Tibial nerve (tissue), 4 donors: ENCODE data around the gene NT5DC2. TPM values are rescaled to one million over a fixed set of nuclear protein-coding genes. Genes with fewer than 3 reads are reported as not detected.
A peak's percentile ranks its signal among the peaks of the same experiment; 100 is the strongest.

Experiments used
- DNase-seq, 2 donors: peaks; one replicate each; pipeline ENCODE4 v3.0.0-alpha.2; 2019; ENCODE audit warnings: low spot score in 2 of 2
- H3K27ac ChIP-seq, 4 donors: fragments of 200-600 bp; sonication (generic) in 3 of 4; one replicate each; pipeline ENCODE4 v1.5.1; 2017 to 2019; ENCODE audit warnings: mild to moderate bottlenecking in 1 of 4
- H3K27me3 ChIP-seq, 2 donors: fragments of 200-600 bp; sonication (generic) in 1 of 2; one replicate each; pipeline versions ENCODE4 v1.5.1 to v1.6.0; 2017 to 2019
- H3K36me3 ChIP-seq, 3 donors: fragments of 200-600 bp; sonication (generic); one replicate each; pipeline ENCODE4 v1.5.1; 2018 to 2019
- H3K4me1 ChIP-seq, 4 donors: fragments of 200-600 bp; sonication (generic) in 3 of 4; one replicate each; pipeline ENCODE4 v1.5.1; 2017 to 2019
- H3K4me3 ChIP-seq, 4 donors: fragments of 200-600 bp; sonication (generic) in 3 of 4; one replicate each; pipeline ENCODE4 v1.5.1; 2017 to 2019; ENCODE audit warnings: mild to moderate bottlenecking in 1 of 4, moderate library complexity in 1 of 4
- H3K9me3 ChIP-seq, 4 donors: fragments of 200-600 bp; sonication (generic) in 3 of 4; one replicate each; pipeline ENCODE4 v1.5.1; 2017 to 2019
- CTCF ChIP-seq, 5 experiments: fragments of 200-600 bp in 3 of 5; fragments of 450-650 bp in 2 of 5; sonication (generic) in 3 of 5; IDR thresholded peaks; one replicate each; pipeline ENCODE4 v1.5.1; 2016 to 2019; ENCODE audit warnings: antibody characterized with exemption in 5 of 5, mild to moderate bottlenecking in 3 of 5, moderate library complexity in 2 of 5
- EP300 ChIP-seq, 2 donors: sonication (generic); formaldehyde crosslinking; IDR thresholded peaks; one replicate each; pipeline ENCODE4 v1.6.1; 2017; ENCODE audit warnings: antibody characterized with exemption in 2 of 2, mild to moderate bottlenecking in 1 of 2
- POLR2A ChIP-seq, 2 donors: fragments of 450-650 bp; IDR thresholded peaks; one replicate each; pipeline ENCODE4 v1.6.1; 2017; ENCODE audit warnings: antibody characterized with exemption in 2 of 2, mild to moderate bottlenecking in 2 of 2, moderate library complexity in 2 of 2
- WGBS, 2 donors: methylation state at CpG; one replicate each; pipeline ENCODE4 v1.1.5; 2018; 5-methylcytosine and 5-hydroxymethylcytosine counted together
- total RNA-seq, 4 donors: library from RNA; depleted of rRNA; stranded (reverse); fragments of >200 nt; gene quantifications; one replicate each; pipeline ENCODE4 v1.1.0, GENCODE V29; 2016

NT5DC2 gene
- total RNA-seq, 4 donors from 2014 or later, result 71.1 to 133 (median 94.2) TPM

DNA sequence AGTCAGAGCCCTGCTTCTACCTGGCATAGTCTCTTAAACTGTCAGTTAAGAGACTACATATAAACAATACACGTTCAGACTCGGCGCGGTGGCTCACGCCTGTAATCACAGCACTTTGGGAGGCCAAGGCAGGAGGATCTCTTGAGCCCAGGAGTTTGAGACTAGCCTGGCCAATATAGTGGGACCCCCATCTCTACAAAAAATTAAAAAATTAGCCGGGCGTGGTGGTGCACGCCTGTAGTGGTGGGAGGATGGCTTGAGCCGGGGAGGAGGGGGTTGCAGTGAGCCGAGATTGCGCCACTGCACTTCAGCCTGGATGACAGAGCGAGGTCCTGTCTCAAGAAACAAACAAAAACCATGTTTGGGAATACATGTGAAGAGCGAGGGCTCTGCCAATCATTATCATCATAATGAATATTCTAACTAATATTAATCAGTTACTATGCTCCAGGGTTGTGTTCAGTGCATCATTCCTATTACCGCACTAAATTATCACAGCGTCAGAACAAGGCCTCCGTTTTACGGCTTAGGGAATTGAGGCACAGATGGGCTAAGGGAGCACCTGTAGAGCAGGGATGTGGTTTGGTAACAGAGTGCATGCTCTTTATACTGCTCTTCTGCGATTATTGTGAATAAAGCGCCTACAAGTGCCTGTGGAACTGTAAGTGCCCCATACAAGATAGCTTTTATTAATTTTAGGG is 1.9 kb upstream of the NT5DC2 start:
- no peak for DNase-seq
- WGBS, 2 donors, result 87% methylated on average over 19 of the region's 19 CpGs
- H3K27me3 ChIP-seq, result no peaks in the 10 kb centered on the region

DNA sequence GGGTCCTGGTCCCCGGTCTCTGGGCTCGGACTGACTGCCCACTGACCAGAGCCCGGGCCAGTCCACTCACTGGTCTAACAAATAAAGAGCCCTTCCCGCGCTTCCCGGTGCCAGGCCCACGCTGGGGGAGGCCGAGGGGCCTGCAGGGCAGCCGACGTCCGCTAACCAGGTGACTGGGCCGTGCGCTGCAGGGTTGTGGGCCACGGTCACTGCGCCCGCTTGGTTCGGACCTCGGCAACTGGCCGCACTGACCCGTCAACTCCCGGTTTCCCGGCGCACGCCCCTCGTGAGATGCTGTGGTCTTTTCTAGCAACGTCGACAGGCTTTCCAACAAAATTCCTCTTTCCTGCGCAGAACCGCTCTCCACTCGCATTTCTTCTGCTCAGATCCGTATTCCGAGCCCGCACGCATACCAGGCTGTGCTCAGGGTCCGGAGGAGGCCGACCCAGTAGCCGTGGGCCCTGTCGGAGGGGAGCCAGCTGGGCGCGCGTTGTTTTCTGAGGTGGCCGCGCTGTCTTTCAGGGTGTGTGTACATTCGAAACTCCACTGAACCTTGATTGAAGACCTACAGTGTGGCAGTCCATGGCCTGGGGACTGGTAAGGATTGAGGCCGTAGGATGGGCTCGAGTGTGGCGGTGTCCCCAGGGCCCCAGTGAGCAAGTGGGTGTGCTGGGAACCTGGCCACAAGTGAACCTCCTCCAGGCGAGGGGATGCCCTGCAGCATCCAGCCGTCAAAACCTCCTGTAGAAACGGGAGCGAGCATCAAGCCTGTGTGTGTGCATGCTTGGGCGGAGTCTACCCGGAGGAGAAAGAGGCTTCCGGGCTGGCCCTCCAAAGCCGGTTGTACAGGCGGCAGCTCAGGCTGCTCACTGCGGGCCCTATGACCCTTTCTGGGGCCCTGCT is 875 bp upstream of the NT5DC2 start:
- TF ChIP-seq EP300 (IDR thresholded peaks at IDR 0.05), result no peak
- no peak for TF ChIP-seq CTCF (IDR thresholded peaks at IDR 0.05)
- TF ChIP-seq POLR2A (IDR thresholded peaks at IDR 0.05), result no peak
- peaks cover 0 to 80% (median 38%) of the 10 kb centered on the region in 4 donors for H3K4me1 ChIP-seq
- WGBS, 2 donors, result 28 to 44% methylated on average over 39 to 47 of the region's 57 CpGs
- no peak for DNase-seq
- peak overlapping the region; percentile 44 to 89 (median 58) for H3K4me3 ChIP-seq
- peak overlapping the region; percentile 65 to 93 (median 79) for H3K27ac ChIP-seq
- H3K36me3 ChIP-seq, result no peaks in the 10 kb centered on the region
- H3K27me3 ChIP-seq, result no peaks in the 10 kb centered on the region
- no peaks in the 10 kb centered on the region for H3K9me3 ChIP-seq

More for the DNA sequence above, 1.9 kb upstream of the NT5DC2 start:
- Histone ChIP-seq H3K9me3 (no peaks in the 10 kb centered on the region), H3K36me3 (no peaks in the 10 kb centered on the region), H3K27ac (peak overlapping the region in 2 of 4 donors; percentile 55 to 93), H3K4me3 (peak overlapping the region in 2 of 4 donors; percentile 73 to 89), H3K4me1 (peaks cover 0 to 78% (median 36%) of the 10 kb centered on the region in 4 donors)
- TF ChIP-seq EP300 (IDR thresholded peaks at IDR 0.05) (no peak), POLR2A (IDR thresholded peaks at IDR 0.05) (no peak), CTCF (IDR thresholded peaks at IDR 0.05) (no peak)

GRCh38 chr3:52532838-52533622 is 627 bp downstream of the NT5DC2 start:
- Histone ChIP-seq H3K4me1 (peaks cover 0 to 70% (median 29%) of the 10 kb centered on the region in 4 donors), H3K9me3 (no peaks in the 10 kb centered on the region), H3K36me3 (peaks cover 0 to 14% (median 0%) of the 10 kb centered on the region in 3 donors), H3K27ac (peak overlapping the region; percentile 55 to 89 (median 76)), H3K4me3 (peak overlapping the region; percentile 58 to 98 (median 77)), H3K27me3 (no peaks in the 10 kb centered on the region)
- DNase-seq, result no peak
- 4 to 6% methylated on average over 29 of the region's 78 CpGs for WGBS, 2 donors
- TF ChIP-seq POLR2A (IDR thresholded peaks at IDR 0.05), result no peak
- TF ChIP-seq CTCF (IDR thresholded peaks at IDR 0.05), result no peak
- no peak for TF ChIP-seq EP300 (IDR thresholded peaks at IDR 0.05)

GRCh38 chr3:52532517-52532837 is 1.2 kb downstream of the NT5DC2 start:
- Histone ChIP-seq H3K27ac (peak overlapping the region; percentile 55 to 89 (median 76)), H3K27me3 (no peaks in the 10 kb centered on the region), H3K4me1 (peaks cover 0 to 66% (median 23%) of the 10 kb centered on the region in 4 donors), H3K9me3 (no peaks in the 10 kb centered on the region), H3K4me3 (peak overlapping the region; percentile 58 to 98 (median 77)), H3K36me3 (peaks cover 0 to 20% (median 0%) of the 10 kb centered on the region in 3 donors)
- DNase-seq, result no peak
- WGBS, 2 donors, result 22 to 24% methylated on average over 5 of the region's 5 CpGs
- no peak for TF ChIP-seq CTCF (IDR thresholded peaks at IDR 0.05)
- no peak for TF ChIP-seq POLR2A (IDR thresholded peaks at IDR 0.05)
- no peak for TF ChIP-seq EP300 (IDR thresholded peaks at IDR 0.05)
